H54 (cell line): ENCODE data around the gene CD40.

Experiments used
- DNase-seq: peaks from one replicate; pipeline ENCODE4 v3.0.0; 2011; ENCODE audit warnings: low spot score, mixed read lengths; ENCODE audit not compliant: insufficient read length
- FAIRE-seq: peaks from 3 replicates; lab custom pipeline; 2011; peaks lifted over from hg19 to GRCh38; lab: Jason Lieb, UNC
- POLR2A ChIP-seq: IDR thresholded peaks from 2 replicates; pipeline ENCODE4 v1.6.1; 2011; ENCODE audit warnings: low read depth, mild to moderate bottlenecking, low read length

Gene CD40

DNA sequence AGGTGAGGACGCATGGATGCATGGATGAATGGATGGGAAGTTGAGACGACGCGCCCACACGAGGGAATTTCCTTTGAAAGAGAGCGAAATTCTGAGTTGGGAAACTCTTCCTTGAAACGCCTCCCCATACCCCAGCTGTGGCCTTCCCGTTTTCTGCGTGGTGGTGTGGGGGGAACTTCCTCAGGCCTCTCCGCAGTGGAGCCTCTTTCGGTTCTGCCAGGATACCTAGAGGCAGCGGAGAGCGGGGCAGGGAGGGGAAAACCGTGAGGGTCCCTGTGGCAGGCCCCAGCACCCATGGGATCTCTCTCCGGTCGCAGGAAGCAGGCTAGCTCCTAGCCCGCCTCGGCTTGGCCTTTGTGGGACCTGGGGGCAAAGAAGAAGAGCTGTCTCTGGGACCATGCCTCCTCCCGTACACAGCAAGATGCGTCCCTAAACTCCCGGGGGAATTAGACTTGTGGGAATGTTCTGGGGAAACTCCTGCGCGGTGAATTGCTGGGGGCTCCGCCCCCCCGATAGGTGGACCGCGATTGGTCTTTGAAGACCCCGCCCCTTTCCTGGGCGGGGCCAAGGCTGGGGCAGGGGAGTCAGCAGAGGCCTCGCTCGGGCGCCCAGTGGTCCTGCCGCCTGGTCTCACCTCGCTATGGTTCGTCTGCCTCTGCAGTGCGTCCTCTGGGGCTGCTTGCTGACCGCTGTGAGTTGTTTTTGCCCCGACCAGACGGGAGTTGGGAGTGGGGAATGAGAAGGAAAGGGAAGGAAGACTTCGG, at the start of gene CD40:
CD40 (plus strand) TSS at position 611 of the 764 bp plus-strand sequence; CDS start at position 641, 30 bp downstream.
- no peak for TF ChIP-seq POLR2A
- no peak for FAIRE-seq
- DNase-seq = no peak

DNA sequence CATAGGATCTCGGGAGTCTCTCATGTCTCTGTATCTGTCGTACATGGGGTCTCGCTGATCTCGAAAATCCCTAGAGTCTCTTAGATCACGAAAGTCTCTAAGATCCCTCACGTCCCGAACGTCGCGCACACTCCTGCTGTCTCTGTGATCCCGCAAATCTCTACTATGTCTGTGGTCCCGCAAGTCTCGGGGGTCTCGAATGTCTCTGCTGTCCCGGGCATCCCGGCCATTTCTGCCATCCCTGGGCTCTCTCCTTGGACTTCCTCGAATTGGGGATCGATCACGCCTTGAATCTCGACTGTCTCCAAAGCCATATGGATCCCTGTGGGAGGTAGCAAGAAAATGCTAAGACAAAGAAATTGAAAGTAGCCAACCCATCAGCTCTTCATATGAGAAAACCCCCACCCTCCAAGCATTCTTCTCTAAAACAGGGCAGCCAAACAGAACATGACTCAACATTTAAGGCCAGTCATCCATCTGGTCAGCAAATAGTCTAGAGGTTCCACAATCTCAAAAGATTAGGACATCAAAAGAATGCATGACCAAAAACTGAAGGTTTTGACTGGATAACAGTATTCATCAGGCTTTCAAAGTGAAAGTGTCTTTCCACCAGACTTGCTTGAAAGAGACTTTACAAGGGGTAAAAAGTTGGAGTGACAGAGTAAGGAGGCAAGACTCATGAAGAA, 47.8 kb upstream of the CD40 start:
- DNase-seq (no peak), FAIRE-seq (no peak)
- no peak for TF ChIP-seq POLR2A

DNA sequence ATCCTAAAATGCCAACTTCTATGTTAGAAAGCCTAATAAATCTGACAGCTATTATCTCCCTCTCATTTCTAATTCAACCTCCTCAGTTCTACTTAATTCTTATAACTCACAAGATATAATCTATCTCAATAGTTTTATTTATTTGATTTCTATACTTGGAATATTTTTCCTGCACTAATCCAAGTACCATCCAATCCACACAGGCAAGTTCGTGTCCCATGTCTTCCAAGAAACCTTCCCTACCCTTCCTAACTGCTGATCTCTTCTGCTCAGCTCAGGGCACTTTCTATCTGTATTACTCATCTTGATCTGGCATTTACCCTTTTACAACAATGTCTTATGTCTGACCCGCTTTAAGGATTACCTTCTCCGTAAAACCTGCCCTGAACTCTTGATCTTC, 46.5 kb upstream of the CD40 start:
- no peak for FAIRE-seq
- TF ChIP-seq POLR2A = no peak
- no peak for DNase-seq

DNA sequence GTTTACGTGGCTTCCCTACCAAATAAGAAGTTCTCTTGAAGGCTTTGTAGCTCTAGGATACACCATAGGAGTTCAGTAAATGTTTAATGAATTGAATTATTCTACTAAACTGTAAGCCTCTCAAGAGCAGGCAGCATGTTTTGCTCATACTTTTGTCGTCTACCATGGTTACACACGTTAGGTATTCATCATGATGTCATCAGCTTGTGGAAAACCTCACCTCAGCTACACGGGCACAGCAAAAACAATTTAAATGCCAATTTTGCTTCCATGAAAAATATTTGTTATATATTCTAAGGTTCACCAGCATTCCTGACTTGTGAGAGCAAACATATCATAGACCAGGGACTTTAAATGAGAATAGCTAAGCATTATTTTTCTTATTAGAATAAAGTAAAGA, 45.1 kb upstream of the CD40 start:
- DNase-seq (no peak), FAIRE-seq (no peak)
- TF ChIP-seq POLR2A = no peak

DNA sequence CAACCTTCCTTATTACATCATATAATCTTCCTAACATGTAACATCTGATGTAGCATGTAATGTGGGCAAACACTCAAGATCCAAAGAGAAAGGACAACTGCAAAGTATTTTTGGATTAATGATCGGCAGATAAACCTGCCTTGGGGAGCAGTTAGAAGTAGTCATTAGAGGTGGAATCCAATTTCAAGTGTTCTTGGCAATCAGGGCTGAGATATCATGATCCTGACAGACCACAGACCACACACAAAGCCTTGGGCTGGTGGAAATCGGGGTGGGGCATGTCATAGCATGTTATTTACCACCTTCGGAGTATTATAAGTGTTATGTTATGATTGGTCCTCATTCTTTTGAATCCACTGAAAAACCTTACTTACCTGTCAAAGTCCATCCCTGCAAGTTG, 44.7 kb upstream of the CD40 start:
- FAIRE-seq = no peak
- DNase-seq = no peak
- no peak for TF ChIP-seq POLR2A

DNA sequence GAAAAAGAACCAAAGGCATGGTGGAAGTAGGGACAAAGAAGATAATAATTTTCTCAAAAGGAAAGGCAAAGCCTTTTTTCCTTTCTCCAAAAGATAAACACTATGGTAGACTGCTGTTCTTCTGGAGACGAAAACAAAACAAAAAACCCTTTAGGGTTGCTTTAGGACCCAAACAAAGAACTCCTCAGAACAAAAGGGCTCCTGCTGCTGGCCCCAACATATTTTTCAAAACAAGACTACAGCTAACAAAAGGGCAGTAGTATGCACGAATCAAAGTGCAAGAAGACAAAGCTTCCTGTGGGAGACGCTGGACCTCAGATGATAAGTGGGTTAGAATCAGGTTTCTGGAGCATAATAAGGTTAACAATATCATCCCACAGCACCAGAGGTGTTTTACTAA, 44.1 kb upstream of the CD40 start:
- TF ChIP-seq POLR2A = no peak
- FAIRE-seq = no peak
- no peak for DNase-seq

DNA sequence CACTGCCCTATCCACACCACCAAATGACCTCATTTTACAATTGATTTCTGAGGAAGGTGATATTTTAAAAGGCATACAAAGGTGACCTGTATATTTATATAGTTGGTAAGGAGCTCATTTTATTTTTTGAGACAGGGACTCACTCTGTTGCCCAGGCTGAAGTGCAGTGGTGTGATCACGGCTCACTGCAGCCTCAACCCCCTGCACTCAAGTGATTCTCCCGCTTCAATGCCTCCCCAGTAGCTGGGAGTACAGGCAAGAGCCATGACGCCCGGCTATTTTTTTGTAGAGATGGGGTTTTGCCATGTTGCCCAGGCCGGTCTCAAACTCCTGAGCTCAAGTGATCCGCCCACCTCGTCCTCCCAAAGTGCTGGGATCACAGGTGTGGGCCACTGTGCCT, 41.3 kb upstream of the CD40 start:
- no peak for TF ChIP-seq POLR2A
- DNase-seq (no peak), FAIRE-seq (no peak)

DNA sequence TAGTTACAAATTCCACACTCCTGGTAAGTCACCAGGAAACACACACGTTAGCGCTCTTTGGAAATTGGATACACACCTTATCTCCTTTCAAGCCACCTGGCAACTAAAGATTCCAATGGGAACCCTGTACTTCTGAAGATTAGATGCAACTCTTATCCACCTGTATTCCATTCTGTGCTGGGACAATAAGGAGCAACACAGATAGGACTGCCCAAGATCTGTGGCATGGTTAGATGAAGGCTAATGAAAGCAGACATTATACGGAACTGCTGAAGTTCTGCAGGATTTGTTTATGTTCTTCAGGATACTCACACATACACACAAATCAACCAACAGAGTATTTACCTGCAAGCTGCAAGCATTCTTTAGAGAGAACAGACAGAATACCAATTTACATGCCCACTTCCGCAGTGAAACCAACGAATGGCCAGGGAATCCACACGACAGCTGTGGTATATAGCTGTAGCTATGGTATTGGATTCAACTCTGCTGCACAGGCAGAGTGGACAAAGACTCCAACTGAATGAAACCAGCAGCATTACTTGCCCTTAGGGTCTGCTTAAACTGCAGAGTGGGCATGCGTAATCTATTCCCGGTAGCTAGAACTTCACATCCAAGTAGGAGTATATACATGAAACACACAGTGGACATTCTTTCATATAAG, 40.3 kb upstream of the CD40 start:
- DNase-seq (no peak), FAIRE-seq (no peak)
- TF ChIP-seq POLR2A = no peak

DNA sequence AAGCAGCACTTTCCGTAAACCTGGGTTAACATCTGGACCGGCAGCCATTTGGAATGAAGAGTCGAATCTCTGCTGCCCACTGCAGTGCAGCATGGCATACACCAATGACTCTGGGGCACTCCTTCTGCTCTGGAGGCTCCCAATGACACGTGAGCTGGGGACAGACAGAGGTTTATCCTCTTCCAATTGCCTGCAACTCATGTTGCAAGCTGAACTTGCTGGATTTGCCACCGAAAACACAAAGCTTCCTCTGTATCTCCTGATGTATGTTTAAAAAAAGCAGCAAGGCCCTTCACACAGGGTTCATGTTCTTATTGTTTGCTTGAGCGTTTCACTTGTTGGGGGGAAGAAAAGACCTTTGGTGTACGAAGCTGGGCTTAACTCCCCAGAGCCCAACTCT, 39.2 kb upstream of the CD40 start:
- no peak for FAIRE-seq
- no peak for DNase-seq
- no peak for TF ChIP-seq POLR2A

DNA sequence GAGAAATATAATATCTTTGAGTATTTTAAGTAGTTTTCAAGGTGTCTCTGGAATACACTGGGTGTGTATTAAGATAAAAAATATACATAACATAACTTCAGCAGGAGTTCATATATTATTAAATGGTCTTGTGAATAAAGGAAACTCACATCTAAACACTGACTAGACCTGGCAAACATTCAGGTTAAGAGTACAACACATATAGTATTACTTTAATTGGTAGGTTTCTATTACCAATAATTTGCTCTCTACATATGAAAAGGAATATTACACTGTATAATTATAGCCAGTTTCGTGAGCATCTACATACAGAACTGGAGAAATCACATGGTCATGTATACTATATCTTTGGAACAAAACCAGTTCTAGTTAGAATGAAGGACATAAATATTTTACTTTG, 37.0 kb upstream of the CD40 start:
- TF ChIP-seq POLR2A = no peak
- DNase-seq = no peak
- no peak for FAIRE-seq

DNA sequence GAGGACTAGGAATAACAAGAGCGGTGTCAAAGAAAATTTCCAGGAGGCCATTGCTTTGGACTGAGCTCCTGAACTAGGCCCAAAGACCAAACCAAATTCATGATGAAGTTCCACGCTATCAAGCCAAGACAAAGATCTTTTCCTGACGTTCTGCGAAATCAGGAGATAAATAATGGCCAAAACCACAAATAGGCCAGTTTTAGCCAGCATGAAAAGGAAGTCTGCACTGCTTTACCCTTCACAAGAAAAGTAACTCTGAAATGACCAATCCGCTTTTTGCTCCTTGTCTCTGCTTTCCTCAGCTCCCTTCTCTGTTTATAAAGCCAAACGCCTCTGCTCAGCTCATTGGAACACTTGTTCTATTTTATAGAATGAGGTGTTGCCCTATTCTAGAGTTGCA, 35.0 kb upstream of the CD40 start:
- no peak for TF ChIP-seq POLR2A

DNA sequence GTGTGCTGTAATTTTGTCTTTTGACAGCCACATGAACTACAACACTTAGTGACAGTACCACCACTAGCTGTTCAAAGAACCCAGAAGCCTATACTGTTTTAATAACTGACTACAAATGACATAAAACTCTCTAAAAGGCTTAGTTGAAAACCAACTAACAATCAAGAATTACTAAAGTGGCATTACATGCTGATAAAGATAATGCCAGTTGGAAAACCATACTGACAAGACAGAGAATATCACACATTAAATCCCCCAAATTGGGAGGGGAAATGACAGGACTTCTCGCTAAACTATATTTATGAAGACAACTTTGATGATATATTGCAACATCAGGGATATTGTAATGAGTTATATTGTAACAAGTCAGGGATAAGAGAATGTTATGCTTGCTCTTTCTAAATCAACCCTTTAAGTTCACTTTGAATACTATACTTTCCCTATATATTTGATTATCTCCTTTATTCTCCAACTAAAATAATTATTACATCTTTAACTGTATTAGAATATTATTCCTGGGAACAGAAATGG, 34.5 kb upstream of the CD40 start:
- no peak for TF ChIP-seq POLR2A
- DNase-seq (no peak), FAIRE-seq (no peak)

More for the DNA sequence above, 35.0 kb upstream of the CD40 start:
- DNase-seq (no peak), FAIRE-seq (no peak)

DNA sequence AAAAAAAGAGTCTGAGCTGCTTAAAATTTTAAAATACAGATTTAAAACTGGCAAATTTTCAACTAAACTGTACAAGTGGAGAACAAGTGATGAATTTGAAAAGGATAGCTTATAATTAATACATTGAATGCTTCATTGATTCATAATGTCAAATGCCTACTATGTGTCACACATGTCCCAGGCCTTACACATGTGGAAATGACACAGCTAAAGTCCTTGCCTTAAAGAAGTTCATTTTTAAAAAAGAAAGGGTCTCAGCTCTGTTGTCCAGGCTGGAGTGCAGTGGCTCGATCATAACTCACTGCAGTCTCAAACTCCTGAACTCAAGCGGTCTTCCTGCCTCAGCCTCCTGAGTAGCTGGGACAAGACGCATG, 33.3 kb upstream of the CD40 start:
- DNase-seq (no peak), FAIRE-seq (no peak)
- TF ChIP-seq POLR2A = no peak

DNA sequence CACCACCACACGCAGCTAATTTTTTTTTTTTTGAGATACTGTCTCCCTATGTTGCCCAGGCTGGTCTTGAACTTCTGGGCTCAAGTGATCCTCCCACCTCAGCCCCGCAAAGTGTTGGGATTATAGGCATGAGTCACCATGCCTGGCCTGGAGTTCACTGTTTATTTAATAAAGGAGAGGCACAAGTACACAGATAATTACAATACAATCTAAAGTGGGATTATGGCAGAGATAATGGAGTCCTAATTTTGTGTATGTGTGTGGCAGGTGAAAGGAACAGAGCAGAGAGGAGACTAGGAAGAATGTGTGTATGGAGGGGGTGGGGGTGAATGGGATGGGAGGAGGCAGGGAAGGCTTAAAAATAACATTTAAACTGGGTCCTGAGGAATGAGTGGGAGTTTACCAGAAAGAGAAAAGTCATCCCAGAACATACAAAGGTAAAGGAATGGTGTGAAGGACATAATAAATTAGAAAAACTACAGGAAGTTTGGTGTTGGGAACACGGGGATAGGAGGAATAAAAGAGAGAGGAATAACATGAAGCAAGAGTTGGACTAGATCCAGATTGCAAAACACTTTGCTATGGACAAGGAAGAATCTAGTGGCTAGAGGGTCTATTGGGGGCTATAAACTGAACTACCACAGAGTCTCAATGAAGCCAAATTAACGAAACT, 32.8 kb upstream of the CD40 start:
- TF ChIP-seq POLR2A = no peak
- FAIRE-seq (peak; percentile 80), DNase-seq (no peak)
